H9 (cell line): ENCODE measurements around the gene MRPS27. TPM values are rescaled to one million over a fixed set of nuclear protein-coding genes. Genes with fewer than 3 reads are reported as not detected.

Experiments
- DNase-seq: peaks from one replicate; pipeline ENCODE4 v3.0.0-alpha.2; 2017
- H2AFZ ChIP-seq: one replicate; pipeline ENCODE4 v1.6.1; 2013; ENCODE audit warnings: mild to moderate bottlenecking, low read length, control low read depth, moderate library complexity
- H2AK5ac ChIP-seq: 2 replicates; pipeline ENCODE4 v1.6.1; 2013; ENCODE audit warnings: low read length, control low read depth, mixed read lengths; ENCODE audit not compliant: insufficient read length
- H2BK120ac ChIP-seq: one replicate; pipeline ENCODE4 v1.6.1; 2013; ENCODE audit warnings: low read depth, mild to moderate bottlenecking, low read length, control low read depth, inconsistent platforms; ENCODE audit not compliant: poor library complexity, severe bottlenecking
- H2BK12ac ChIP-seq: 2 replicates; pipeline ENCODE4 v1.6.1; 2013; ENCODE audit warnings: low read length, control low read depth, mixed read lengths, low read depth; ENCODE audit not compliant: insufficient read length
- H2BK15ac ChIP-seq: 2 replicates; pipeline ENCODE4 v1.6.1; 2013; ENCODE audit warnings: low read depth, low read length, control low read depth
- H2BK20ac ChIP-seq: one replicate; pipeline ENCODE4 v1.6.1; 2013; ENCODE audit warnings: low read depth, mild to moderate bottlenecking, low read length, control low read depth, inconsistent platforms; ENCODE audit not compliant: poor library complexity, severe bottlenecking
- H2BK5ac ChIP-seq: 2 replicates; pipeline ENCODE4 v1.6.1; 2013; ENCODE audit warnings: low read length, control low read depth, mixed read lengths; ENCODE audit not compliant: insufficient read length
- H3K14ac ChIP-seq: 2 replicates; pipeline ENCODE4 v1.6.1; 2013; ENCODE audit warnings: low read length, control low read depth; ENCODE audit not compliant: insufficient read depth
- H3K18ac ChIP-seq: 2 replicates; pipeline ENCODE4 v1.6.1; 2013; ENCODE audit warnings: low read depth, mild to moderate bottlenecking, mixed read lengths, low read length, control low read depth; ENCODE audit not compliant: insufficient read length
- H3K23ac ChIP-seq: 2 replicates; pipeline ENCODE4 v1.6.1; 2013; ENCODE audit warnings: low read length, control low read depth, mixed read lengths, low read depth; ENCODE audit not compliant: insufficient read length
- H3K23me2 ChIP-seq: 2 replicates; pipeline ENCODE4 v1.6.1; 2013; ENCODE audit warnings: low read depth, mild to moderate bottlenecking, mixed read lengths, low read length, control low read depth; ENCODE audit not compliant: insufficient read length, poor library complexity, severe bottlenecking
- H3K27ac ChIP-seq: 2 replicates; pipeline ENCODE4 v1.5.1; 2013; ENCODE audit warnings: low read length, control low read depth, mixed read lengths, low read depth; ENCODE audit not compliant: insufficient read length
- H3K27me3 ChIP-seq: 2 replicates; pipeline ENCODE4 v1.6.1; 2013; ENCODE audit warnings: low read length, control low read depth, inconsistent platforms; ENCODE audit not compliant: insufficient read depth
- H3K4ac ChIP-seq: 2 replicates; pipeline ENCODE4 v1.6.1; 2013; ENCODE audit warnings: low read depth, mild to moderate bottlenecking, control low read depth, inconsistent platforms, low read length, moderate library complexity
- H3K4me1 ChIP-seq: 2 replicates; pipeline ENCODE4 v1.6.1; 2013; ENCODE audit warnings: low read length, control low read depth, inconsistent platforms; ENCODE audit not compliant: insufficient read depth
- H3K4me2 ChIP-seq: 2 replicates; pipeline ENCODE4 v1.6.1; 2013; ENCODE audit warnings: low read length, control low read depth, mixed read lengths; ENCODE audit not compliant: insufficient read length, insufficient read depth
- H3K56ac ChIP-seq: 2 replicates; pipeline ENCODE4 v1.6.1; 2013; ENCODE audit warnings: low read depth, mild to moderate bottlenecking, mixed read lengths, low read length, control low read depth; ENCODE audit not compliant: insufficient read length
- H3K79me1 ChIP-seq: 2 replicates; pipeline ENCODE4 v1.6.1; 2013; ENCODE audit warnings: low read depth, mild to moderate bottlenecking, moderate library complexity, low read length, control low read depth, inconsistent platforms; ENCODE audit not compliant: insufficient read depth, poor library complexity, severe bottlenecking
- H3K79me2 ChIP-seq: 2 replicates; pipeline ENCODE4 v1.6.1; 2013; ENCODE audit warnings: low read length, control low read depth, inconsistent platforms; ENCODE audit not compliant: insufficient read depth
- H3K9ac ChIP-seq: 2 replicates; pipeline ENCODE4 v1.6.1; 2013; ENCODE audit warnings: low read length, control low read depth, mixed read lengths; ENCODE audit not compliant: insufficient read length; ENCODE audit errors: extremely low read depth
- H3K9me3 ChIP-seq: one replicate; pipeline ENCODE4 v1.6.1; 2013; ENCODE audit warnings: low read depth, low read length, inconsistent platforms; ENCODE audit not compliant: control insufficient read depth
- H3T11ph ChIP-seq: one replicate; pipeline ENCODE4 v1.6.1; 2013; ENCODE audit warnings: mild to moderate bottlenecking, low read length, control low read depth, inconsistent platforms
- H4K20me1 ChIP-seq: one replicate; pipeline ENCODE4 v1.6.1; 2013; ENCODE audit not compliant: control insufficient read depth, insufficient read length, insufficient read depth
- H4K5ac ChIP-seq: 2 replicates; pipeline ENCODE4 v1.6.1; 2013; ENCODE audit warnings: low read depth, mild to moderate bottlenecking, mixed read lengths, low read length, control low read depth; ENCODE audit not compliant: insufficient read length
- H4K8ac ChIP-seq: replicated peaks from 2 replicates; pipeline ENCODE4 v1.6.1; 2013; ENCODE audit warnings: low read length, control low read depth, mixed read lengths, low read depth; ENCODE audit not compliant: insufficient read length
- H4K91ac ChIP-seq: 2 replicates; pipeline ENCODE4 v1.6.1; 2013; ENCODE audit warnings: low read depth, mild to moderate bottlenecking, moderate library complexity, mixed read lengths, low read length, control low read depth; ENCODE audit not compliant: insufficient read length
- H3K27ac Mint-ChIP-seq, 3 experiments: 2 replicates in 2 of 3; 3 replicates in 1 of 3; pipeline ENCODE4 v1.8.0; 2020 to 2021; ENCODE audit warnings: mixed read lengths in 3 of 3, mild to moderate bottlenecking in 1 of 3, moderate library complexity in 1 of 3
- H3K27me3 Mint-ChIP-seq: 2 replicates; pipeline ENCODE4 v1.8.0; 2021; ENCODE audit warnings: low read depth, mild to moderate bottlenecking, moderate library complexity, mixed read lengths
- H3K36me3 Mint-ChIP-seq, 3 experiments: 2 replicates in 2 of 3; 3 replicates in 1 of 3; pipeline ENCODE4 v1.8.0; 2020 to 2021; ENCODE audit warnings: low read depth in 3 of 3, mixed read lengths in 3 of 3; ENCODE audit not compliant: insufficient read depth in 1 of 3
- H3K4me1 Mint-ChIP-seq, 2 experiments: 2 replicates each; pipeline ENCODE4 v1.8.0; 2020; ENCODE audit warnings: mixed read lengths in 2 of 2
- H3K4me3 Mint-ChIP-seq, 2 experiments: 2 replicates in 1 of 2; 3 replicates in 1 of 2; pipeline ENCODE4 v1.8.0; 2020 to 2021; ENCODE audit warnings: mild to moderate bottlenecking in 2 of 2, mixed read lengths in 2 of 2, moderate library complexity in 1 of 2
- H3K9me3 Mint-ChIP-seq, 2 experiments: 2 replicates in 1 of 2; 3 replicates in 1 of 2; pipeline ENCODE4 v1.8.0; 2020; ENCODE audit warnings: mild to moderate bottlenecking in 2 of 2, mixed read lengths in 2 of 2, moderate library complexity in 1 of 2
- WGBS: extraction: QIAGEN DNeasy Blood & Tissue Kit; methylation state at CpG from one replicate; pipeline ENCODE4 v1.1.7; 2013; ENCODE audit warnings: missing lambda C conversion rate, low lambda C conversion rate, mixed read lengths; ENCODE audit not compliant: insufficient read length; ENCODE audit errors: extremely low coverage; 5-methylcytosine and 5-hydroxymethylcytosine counted together
- total RNA-seq: library from RNA; stranded (reverse); gene quantifications from 2 replicates; pipeline ENCODE4 v1.2.1, GENCODE V29; 2021
- TF ChIP-seq, protein P1 (sequence below): fragments of 200-600 bp; sonication (generic); conservative IDR thresholded peaks from 3 replicates; pipeline ENCODE4 v1.8.0; 2021; ENCODE audit warnings: antibody characterized with exemption, mild to moderate bottlenecking

MRPS27 gene
- total RNA-seq, 1 experiment from 2014 or later, result 83.3 TPM

DNA sequence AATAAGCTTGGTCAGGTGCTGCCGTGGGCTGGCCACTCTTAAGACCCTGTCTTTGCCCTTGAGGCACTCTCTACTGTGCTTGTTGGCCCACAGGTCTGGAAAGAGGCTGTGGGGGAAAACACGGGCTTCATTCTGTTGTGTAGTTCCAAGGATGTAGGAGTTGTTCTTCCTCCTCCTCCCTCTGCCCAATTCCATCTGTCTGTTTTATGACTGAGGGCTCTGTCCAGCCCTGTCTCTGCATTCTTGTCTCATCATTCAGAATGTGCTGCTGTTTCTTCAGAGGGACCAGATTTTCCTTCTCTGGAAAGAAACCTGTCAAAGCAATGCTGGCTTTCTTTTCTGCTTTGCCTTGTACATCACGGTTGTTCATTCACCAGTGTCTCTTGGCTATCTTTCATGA lies 128.6 kb downstream of the MRPS27 start:
- Histone ChIP-seq H2BK20ac (no peak overlapping the region), H4K20me1 (no peaks in the 10 kb centered on the region), H3K23ac (no peak overlapping the region), H3K27ac (no peak overlapping the region), H4K91ac (no peak overlapping the region), H4K5ac (no peak overlapping the region), H4K8ac (no peak overlapping the region), H3K9me3 (no peaks in the 10 kb centered on the region), H3K79me2 (peaks cover 2% of the 10 kb centered on the region; the same call in 1 of the 2 replicates), H2AK5ac (no peak overlapping the region), H2BK12ac (no peak overlapping the region), H3K23me2 (no peaks in the 10 kb centered on the region), H3K14ac (no peak overlapping the region), H2BK5ac (no peak overlapping the region), H3K79me1 (no peaks in the 10 kb centered on the region), H3K27me3 (no peaks in the 10 kb centered on the region), H3T11ph (no peak overlapping the region), H3K4me1 (0 out of 2 replicates have a peak, but pooled peaks cover 2% of the 10 kb centered on the region), H3K18ac (no peak overlapping the region), H3K4me2 (no peak overlapping the region), H3K4ac (no peak overlapping the region), H2BK120ac (no peak overlapping the region), H2AFZ (no peak overlapping the region), H3K9ac (no peak overlapping the region), H2BK15ac (no peak overlapping the region), H3K56ac (no peak overlapping the region)
- no peak for DNase-seq
- Mint-ChIP-seq H3K36me3 (peaks cover 47 to 67% (median 65%) of the 10 kb centered on the region in 3 experiments), H3K9me3 (peaks cover 0 to 7% of the 10 kb centered on the region in 2 experiments; a peak in 1 of 5 replicates), H3K4me1 (no peaks in the 10 kb centered on the region; a peak in 2 of 4 replicates), H3K27me3 (no peaks in the 10 kb centered on the region), H3K27ac (no peak overlapping the region), H3K4me3 (no peak overlapping the region)
- TF ChIP-seq, protein P1, sequence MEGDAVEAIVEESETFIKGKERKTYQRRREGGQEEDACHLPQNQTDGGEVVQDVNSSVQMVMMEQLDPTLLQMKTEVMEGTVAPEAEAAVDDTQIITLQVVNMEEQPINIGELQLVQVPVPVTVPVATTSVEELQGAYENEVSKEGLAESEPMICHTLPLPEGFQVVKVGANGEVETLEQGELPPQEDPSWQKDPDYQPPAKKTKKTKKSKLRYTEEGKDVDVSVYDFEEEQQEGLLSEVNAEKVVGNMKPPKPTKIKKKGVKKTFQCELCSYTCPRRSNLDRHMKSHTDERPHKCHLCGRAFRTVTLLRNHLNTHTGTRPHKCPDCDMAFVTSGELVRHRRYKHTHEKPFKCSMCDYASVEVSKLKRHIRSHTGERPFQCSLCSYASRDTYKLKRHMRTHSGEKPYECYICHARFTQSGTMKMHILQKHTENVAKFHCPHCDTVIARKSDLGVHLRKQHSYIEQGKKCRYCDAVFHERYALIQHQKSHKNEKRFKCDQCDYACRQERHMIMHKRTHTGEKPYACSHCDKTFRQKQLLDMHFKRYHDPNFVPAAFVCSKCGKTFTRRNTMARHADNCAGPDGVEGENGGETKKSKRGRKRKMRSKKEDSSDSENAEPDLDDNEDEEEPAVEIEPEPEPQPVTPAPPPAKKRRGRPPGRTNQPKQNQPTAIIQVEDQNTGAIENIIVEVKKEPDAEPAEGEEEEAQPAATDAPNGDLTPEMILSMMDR, result no peak
- whole genome bisulfite sequencing, result no CpG with 5 or more reads among the region's 3 CpGs
